HepG2 (cell line): Measurements from ENCODE around the gene SLC1A5. TPM values are rescaled to one million over a fixed set of nuclear protein-coding genes. Genes with fewer than 3 reads are reported as not detected.

Source experiments
- ATF5 ChIP-seq: sonication (generic); formaldehyde crosslinking; IDR thresholded peaks from 2 replicates; pipeline ENCODE4 v1.4.0; 2020; ENCODE audit warnings: mild to moderate bottlenecking, low read depth, missing genetic modification reagents
- FOSL1 ChIP-seq: sonication (generic); formaldehyde crosslinking; IDR thresholded peaks from 2 replicates; pipeline ENCODE4 v1.9.0; 2021; ENCODE audit warnings: missing genetic modification reagents, borderline replicate concordance
- HOXA3 ChIP-seq: sonication (generic); formaldehyde crosslinking; IDR thresholded peaks from 2 replicates; pipeline ENCODE4 v1.5.0; 2020; ENCODE audit warnings: missing genetic modification reagents
- NR1H2 ChIP-seq: sonication (generic); formaldehyde crosslinking; IDR thresholded peaks from 2 replicates; pipeline ENCODE4 v1.8.1; 2022; ENCODE audit warnings: low read depth, missing genetic modification reagents, borderline replicate concordance
- TFAP4 ChIP-seq: sonication (generic); IDR thresholded peaks from 2 replicates; pipeline ENCODE4 v1.6.1; 2016; ENCODE audit warnings: low read depth, borderline replicate concordance
- TGIF2 ChIP-seq: IDR thresholded peaks from 2 replicates; pipeline ENCODE4 v1.6.1; 2016; ENCODE audit warnings: control low read depth, missing compliant biosample characterization
- UBTF ChIP-seq: sonication (generic); formaldehyde crosslinking; IDR thresholded peaks from 2 replicates; pipeline ENCODE4 v1.4.0; 2020; ENCODE audit warnings: mild to moderate bottlenecking, missing genetic modification reagents
- ZBTB1 ChIP-seq: sonication (generic); formaldehyde crosslinking; IDR thresholded peaks from 2 replicates; pipeline ENCODE4 v1.4.0; 2020; ENCODE audit warnings: missing genetic modification reagents, borderline replicate concordance
- ZMAT5 ChIP-seq: sonication (generic); formaldehyde crosslinking; IDR thresholded peaks from 2 replicates; pipeline ENCODE4 v1.5.0; 2020; ENCODE audit warnings: mild to moderate bottlenecking, low read depth, missing genetic modification reagents, borderline replicate concordance
- ZNF317 ChIP-seq: sonication (generic); formaldehyde crosslinking; IDR thresholded peaks from 2 replicates; pipeline ENCODE4 v1.5.0; 2020; ENCODE audit warnings: mild to moderate bottlenecking, missing genetic modification reagents
- ZNF678 ChIP-seq: sonication (generic); formaldehyde crosslinking; IDR thresholded peaks from 2 replicates; pipeline ENCODE4 v1.4.0; 2020; ENCODE audit warnings: mild to moderate bottlenecking, missing genetic modification reagents
- ZSCAN22 ChIP-seq: sonication (generic); formaldehyde crosslinking; IDR thresholded peaks from 2 replicates; pipeline ENCODE4 v1.4.0; 2020; ENCODE audit warnings: mild to moderate bottlenecking, missing genetic modification reagents
- polyA plus RNA-seq, 8 experiments: library from polyadenylated mRNA; depleted of rRNA in 3 of 8; stranded (reverse) in 7 of 8; unstranded in 1 of 8; fragments of >200 nt; fragmentation: Illumina TruSeq in 4 of 8; extraction: Trizol in 4 of 8; gene quantifications; 2 replicates each; pipeline versions ENCODE4 v1.2.1 to v1.2.3, GENCODE V29; 2011 to 2016; ENCODE audit warnings: low read depth in 4 of 8, missing spikeins in 1 of 8, mixed read lengths in 1 of 8; ENCODE audit not compliant: insufficient read depth in 1 of 8
- total RNA-seq, 5 experiments: library from RNA; depleted of rRNA; stranded (reverse); fragments of >200 nt; fragmentation: Illumina TruSeq; extraction: Trizol; gene quantifications; 2 replicates each; pipeline ENCODE4 v1.2.3, GENCODE V29; 2016; ENCODE audit warnings: low read depth in 1 of 5
- TF ChIP-seq, protein P1 (sequence below): sonication (generic); formaldehyde crosslinking; IDR thresholded peaks from 2 replicates; pipeline ENCODE4 v1.5.0; 2020; ENCODE audit warnings: mild to moderate bottlenecking, missing genetic modification reagents
- TF ChIP-seq, protein P2 (sequence below): sonication (generic); formaldehyde crosslinking; IDR thresholded peaks from 2 replicates; pipeline ENCODE4 v1.4.0; 2020; ENCODE audit warnings: mild to moderate bottlenecking, missing genetic modification reagents
- TF ChIP-seq, protein P3 (sequence below): sonication (generic); formaldehyde crosslinking; IDR thresholded peaks from 2 replicates; pipeline ENCODE4 v1.5.0; 2020; ENCODE audit warnings: missing genetic modification reagents
- TF ChIP-seq, protein P4 (sequence below): sonication (generic); formaldehyde crosslinking; IDR thresholded peaks from 2 replicates; pipeline ENCODE4 v1.8.0; 2023; ENCODE audit warnings: mild to moderate bottlenecking, missing genetic modification reagents

Gene SLC1A5
- total and polyA plus RNA-seq, 2 of the 13 experiments (the other 11 are each of a cell fraction or from before 2014, with no cell fraction given) = 120 to 159 TPM

GRCh38 chr19:46785054-46785979 is 3.1 kb downstream of the SLC1A5 start (continued):
- TF ChIP-seq, protein P1, sequence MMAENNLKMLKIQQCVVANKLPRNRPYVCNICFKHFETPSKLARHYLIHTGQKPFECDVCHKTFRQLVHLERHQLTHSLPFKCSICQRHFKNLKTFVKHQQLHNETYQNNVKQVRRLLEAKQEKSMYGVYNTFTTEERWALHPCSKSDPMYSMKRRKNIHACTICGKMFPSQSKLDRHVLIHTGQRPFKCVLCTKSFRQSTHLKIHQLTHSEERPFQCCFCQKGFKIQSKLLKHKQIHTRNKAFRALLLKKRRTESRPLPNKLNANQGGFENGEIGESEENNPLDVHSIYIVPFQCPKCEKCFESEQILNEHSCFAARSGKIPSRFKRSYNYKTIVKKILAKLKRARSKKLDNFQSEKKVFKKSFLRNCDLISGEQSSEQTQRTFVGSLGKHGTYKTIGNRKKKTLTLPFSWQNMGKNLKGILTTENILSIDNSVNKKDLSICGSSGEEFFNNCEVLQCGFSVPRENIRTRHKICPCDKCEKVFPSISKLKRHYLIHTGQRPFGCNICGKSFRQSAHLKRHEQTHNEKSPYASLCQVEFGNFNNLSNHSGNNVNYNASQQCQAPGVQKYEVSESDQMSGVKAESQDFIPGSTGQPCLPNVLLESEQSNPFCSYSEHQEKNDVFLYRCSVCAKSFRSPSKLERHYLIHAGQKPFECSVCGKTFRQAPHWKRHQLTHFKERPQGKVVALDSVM = peak; percentile 98
- TF ChIP-seq ZNF678 (CRISPR knock-in tag) (0 out of 2 replicates have a peak, but pooled peaks have one; percentile 73), ZBTB1 (no peak), HOXA3 (CRISPR knock-in tag) (no peak), ATF5 (CRISPR knock-in tag) (0 out of 2 replicates have a peak, but pooled peaks have one; percentile 47), NR1H2 (CRISPR knock-in tag) (no peak), ZSCAN22 (CRISPR knock-in tag) (peak; percentile 45; the same call in 1 of the 2 replicates), TGIF2 (0 out of 2 replicates have a peak, but pooled peaks have one; percentile 6), ZMAT5 (CRISPR knock-in tag) (no peak), TFAP4 (peak; percentile 8; the same call in 1 of the 2 replicates), UBTF (CRISPR knock-in tag) (peak; percentile 17; the same call in 1 of the 2 replicates), ZNF317 (CRISPR knock-in tag) (no peak), FOSL1 (CRISPR knock-in tag) (no peak)
- TF ChIP-seq, protein P2, sequence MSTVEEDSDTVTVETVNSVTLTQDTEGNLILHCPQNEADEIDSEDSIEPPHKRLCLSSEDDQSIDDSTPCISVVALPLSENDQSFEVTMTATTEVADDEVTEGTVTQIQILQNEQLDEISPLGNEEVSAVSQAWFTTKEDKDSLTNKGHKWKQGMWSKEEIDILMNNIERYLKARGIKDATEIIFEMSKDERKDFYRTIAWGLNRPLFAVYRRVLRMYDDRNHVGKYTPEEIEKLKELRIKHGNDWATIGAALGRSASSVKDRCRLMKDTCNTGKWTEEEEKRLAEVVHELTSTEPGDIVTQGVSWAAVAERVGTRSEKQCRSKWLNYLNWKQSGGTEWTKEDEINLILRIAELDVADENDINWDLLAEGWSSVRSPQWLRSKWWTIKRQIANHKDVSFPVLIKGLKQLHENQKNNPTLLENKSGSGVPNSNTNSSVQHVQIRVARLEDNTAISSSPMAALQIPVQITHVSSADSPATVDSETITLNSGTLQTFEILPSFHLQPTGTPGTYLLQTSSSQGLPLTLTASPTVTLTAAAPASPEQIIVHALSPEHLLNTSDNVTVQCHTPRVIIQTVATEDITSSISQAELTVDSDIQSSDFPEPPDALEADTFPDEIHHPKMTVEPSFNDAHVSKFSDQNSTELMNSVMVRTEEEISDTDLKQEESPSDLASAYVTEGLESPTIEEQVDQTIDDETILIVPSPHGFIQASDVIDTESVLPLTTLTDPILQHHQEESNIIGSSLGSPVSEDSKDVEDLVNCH = no peak
- TF ChIP-seq, protein P3, sequence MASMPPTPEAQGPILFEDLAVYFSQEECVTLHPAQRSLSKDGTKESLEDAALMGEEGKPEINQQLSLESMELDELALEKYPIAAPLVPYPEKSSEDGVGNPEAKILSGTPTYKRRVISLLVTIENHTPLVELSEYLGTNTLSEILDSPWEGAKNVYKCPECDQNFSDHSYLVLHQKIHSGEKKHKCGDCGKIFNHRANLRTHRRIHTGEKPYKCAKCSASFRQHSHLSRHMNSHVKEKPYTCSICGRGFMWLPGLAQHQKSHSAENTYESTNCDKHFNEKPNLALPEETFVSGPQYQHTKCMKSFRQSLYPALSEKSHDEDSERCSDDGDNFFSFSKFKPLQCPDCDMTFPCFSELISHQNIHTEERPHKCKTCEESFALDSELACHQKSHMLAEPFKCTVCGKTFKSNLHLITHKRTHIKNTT = no peak
- TF ChIP-seq, protein P4, sequence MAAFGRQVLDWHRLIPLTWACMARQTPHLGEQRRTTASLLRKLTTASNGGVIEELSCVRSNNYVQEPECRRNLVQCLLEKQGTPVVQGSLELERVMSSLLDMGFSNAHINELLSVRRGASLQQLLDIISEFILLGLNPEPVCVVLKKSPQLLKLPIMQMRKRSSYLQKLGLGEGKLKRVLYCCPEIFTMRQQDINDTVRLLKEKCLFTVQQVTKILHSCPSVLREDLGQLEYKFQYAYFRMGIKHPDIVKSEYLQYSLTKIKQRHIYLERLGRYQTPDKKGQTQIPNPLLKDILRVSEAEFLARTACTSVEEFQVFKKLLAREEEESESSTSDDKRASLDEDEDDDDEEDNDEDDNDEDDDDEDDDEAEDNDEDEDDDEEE (CRISPR knock-in tag) = no peak
